ENCODE results near the gene EIF4G3.

Gene EIF4G3

GRCh38 chr1:21048462-21048861 is 128.2 kb downstream of the EIF4G3 start:
- Histone ChIP-seq H3K9me3 (ENCODE audit: control insufficient read depth, low read length) (no peaks in the 10 kb centered on the region), H3K27ac (no peak overlapping the region), H2AFZ (no peak overlapping the region), H3K9ac (no peak overlapping the region), H3K79me2 (no peaks in the 10 kb centered on the region), H3K27me3 (ENCODE audit: control insufficient read depth, insufficient read depth, low read length) (no peaks in the 10 kb centered on the region), H3K4me1 (no peaks in the 10 kb centered on the region), H3K36me3 (ENCODE audit: control insufficient read depth, insufficient read depth, low read length) (no peaks in the 10 kb centered on the region), H3K4me2 (ENCODE audit: low read length) (no peak overlapping the region), H3K4me3 (ENCODE audit: low read depth, low read length) (no peak overlapping the region)
- no peak for TF ChIP-seq CTCF (IDR thresholded peaks at IDR 0.05)

- H3K9me3 ChIP-seq (ENCODE audit: control insufficient read depth, low read length) = no peaks in the 10 kb centered on the region
- H3K27ac ChIP-seq = no peak overlapping the region
- H3K36me3 ChIP-seq (ENCODE audit: control insufficient read depth, insufficient read depth, low read length) = no peaks in the 10 kb centered on the region
- TF ChIP-seq CTCF (IDR thresholded peaks at IDR 0.05) = no peak
- no peak overlapping the region for H2AFZ ChIP-seq
- H3K27me3 ChIP-seq (ENCODE audit: control insufficient read depth, insufficient read depth, low read length) = no peaks in the 10 kb centered on the region
- H3K4me2 ChIP-seq (ENCODE audit: low read length) = no peak overlapping the region
- no peak overlapping the region for H3K4me3 ChIP-seq (ENCODE audit: low read depth, low read length)
- no peak overlapping the region for H3K9ac ChIP-seq
- peaks cover 3% of the 10 kb centered on the region for H3K79me2 ChIP-seq
- H3K4me1 ChIP-seq = peaks cover 3% of the 10 kb centered on the region
Measured at GRCh38 chr1:21046132-21046531, 130.6 kb downstream of the EIF4G3 start.

- H2AFZ ChIP-seq = no peak overlapping the region
Measured at GRCh38 chr1:21045351-21045750, 131.3 kb downstream of the EIF4G3 start.

GRCh38 chr1:21042929-21043605 is 133.6 kb downstream of the EIF4G3 start:
- H3K4me1 ChIP-seq = peaks cover 3% of the 10 kb centered on the region
- no peak overlapping the region for H3K4me3 ChIP-seq (ENCODE audit: low read depth, low read length)
- no peak overlapping the region for H2AFZ ChIP-seq
- H3K27ac ChIP-seq = no peak overlapping the region
- peaks cover 12% of the 10 kb centered on the region for H3K79me2 ChIP-seq
- H3K36me3 ChIP-seq (ENCODE audit: control insufficient read depth, insufficient read depth, low read length) = no peaks in the 10 kb centered on the region
- no peaks in the 10 kb centered on the region for H3K9me3 ChIP-seq (ENCODE audit: control insufficient read depth, low read length)
- no peak overlapping the region for H3K4me2 ChIP-seq (ENCODE audit: low read length)
- no peak overlapping the region for H3K9ac ChIP-seq
- TF ChIP-seq CTCF (IDR thresholded peaks at IDR 0.05) = no peak
- no peaks in the 10 kb centered on the region for H3K27me3 ChIP-seq (ENCODE audit: control insufficient read depth, insufficient read depth, low read length)

More at GRCh38 chr1:21045351-21045750, 131.3 kb downstream of the EIF4G3 start:
- H3K4me3 ChIP-seq (ENCODE audit: low read depth, low read length) = no peak overlapping the region
- H3K27ac ChIP-seq = no peak overlapping the region
- H3K36me3 ChIP-seq (ENCODE audit: control insufficient read depth, insufficient read depth, low read length) = no peaks in the 10 kb centered on the region
- TF ChIP-seq CTCF (IDR thresholded peaks at IDR 0.05) = no peak
- H3K4me1 ChIP-seq = peaks cover 3% of the 10 kb centered on the region
- H3K9me3 ChIP-seq (ENCODE audit: control insufficient read depth, low read length) = no peaks in the 10 kb centered on the region
- H3K4me2 ChIP-seq (ENCODE audit: low read length) = no peak overlapping the region
- peaks cover 8% of the 10 kb centered on the region for H3K79me2 ChIP-seq
- no peaks in the 10 kb centered on the region for H3K27me3 ChIP-seq (ENCODE audit: control insufficient read depth, insufficient read depth, low read length)
- H3K9ac ChIP-seq = no peak overlapping the region

DNA sequence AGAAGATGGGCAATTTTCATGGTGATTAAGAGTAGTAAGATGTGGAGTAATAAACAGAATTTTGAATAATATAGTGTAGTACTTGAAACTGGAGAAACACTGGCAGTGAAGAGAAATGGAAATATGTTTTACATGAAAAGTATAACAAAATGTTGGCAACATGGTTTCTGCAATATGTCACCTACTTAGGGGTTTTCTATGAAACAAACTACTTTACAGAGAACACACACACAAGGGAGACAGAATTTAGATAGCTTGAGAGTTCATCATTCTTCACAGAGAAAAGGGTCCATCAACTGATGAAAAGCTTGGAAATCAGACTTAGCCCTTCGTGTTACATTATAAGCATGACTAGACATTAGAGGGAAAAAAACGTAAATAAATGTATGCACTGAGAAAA is 135.2 kb downstream of the EIF4G3 start:
- Histone ChIP-seq H3K79me2 (peaks cover 12% of the 10 kb centered on the region), H3K27me3 (ENCODE audit: control insufficient read depth, insufficient read depth, low read length) (no peaks in the 10 kb centered on the region), H3K9ac (no peak overlapping the region), H2AFZ (no peak overlapping the region), H3K4me2 (ENCODE audit: low read length) (no peak overlapping the region), H3K36me3 (ENCODE audit: control insufficient read depth, insufficient read depth, low read length) (no peaks in the 10 kb centered on the region), H3K9me3 (ENCODE audit: control insufficient read depth, low read length) (no peaks in the 10 kb centered on the region), H3K4me1 (peaks cover 3% of the 10 kb centered on the region), H3K27ac (no peak overlapping the region), H3K4me3 (ENCODE audit: low read depth, low read length) (no peak overlapping the region)
- no peak for TF ChIP-seq CTCF (IDR thresholded peaks at IDR 0.05)
